HepG2 (cell line): ENCODE measurements around the gene TDG. TPM values are rescaled to one million over a fixed set of nuclear protein-coding genes. Genes with fewer than 3 reads are reported as not detected.

Experiments used
- BHLHE40 ChIP-seq: IDR thresholded peaks from 2 replicates; pipeline ENCODE4 v1.6.1; 2011; ENCODE audit warnings: low read length, improper control_type of control experiment
- EHMT2 ChIP-seq: fragments of 200-600 bp; sonication (generic); IDR thresholded peaks from 2 replicates; pipeline ENCODE4 v1.7.0; 2017; ENCODE audit warnings: antibody characterized with exemption, low read depth, low read length, borderline replicate concordance
- ELK4 ChIP-seq: sonication (generic); formaldehyde crosslinking; IDR thresholded peaks from 2 replicates; pipeline ENCODE4 v1.9.0; 2021; ENCODE audit warnings: missing genetic modification reagents, borderline replicate concordance
- GPN1 ChIP-seq: sonication (generic); formaldehyde crosslinking; IDR thresholded peaks from 2 replicates; pipeline ENCODE4 v1.5.1; 2020; ENCODE audit warnings: missing genetic modification reagents, borderline replicate concordance
- GZF1 ChIP-seq: sonication (generic); formaldehyde crosslinking; IDR thresholded peaks from 2 replicates; pipeline ENCODE4 v1.5.1; 2020; ENCODE audit warnings: mild to moderate bottlenecking, missing genetic modification reagents
- HMGXB3 ChIP-seq: sonication (generic); formaldehyde crosslinking; IDR thresholded peaks from 2 replicates; pipeline ENCODE4 v1.4.0; 2020; ENCODE audit warnings: missing genetic modification reagents, borderline replicate concordance
- KLF13 ChIP-seq: sonication (generic); formaldehyde crosslinking; IDR thresholded peaks from 2 replicates; pipeline ENCODE4 v1.4.0; 2020; ENCODE audit warnings: mild to moderate bottlenecking, missing genetic modification reagents
- MEIS1 ChIP-seq: sonication (generic); formaldehyde crosslinking; IDR thresholded peaks from 2 replicates; pipeline ENCODE4 v1.9.0; 2021; ENCODE audit warnings: mild to moderate bottlenecking, missing genetic modification reagents, moderate library complexity, borderline replicate concordance
- NKX3-1 ChIP-seq: sonication (generic); formaldehyde crosslinking; IDR thresholded peaks from 2 replicates; pipeline ENCODE4 v1.5.0; 2020; ENCODE audit warnings: missing genetic modification reagents
- PHF8 ChIP-seq: sonication (generic); formaldehyde crosslinking; IDR thresholded peaks from 2 replicates; pipeline ENCODE4 v1.5.0; 2020; ENCODE audit warnings: missing genetic modification reagents
- SIX1 ChIP-seq: sonication (generic); formaldehyde crosslinking; IDR thresholded peaks from 2 replicates; pipeline ENCODE4 v1.4.0; 2020; ENCODE audit warnings: missing genetic modification reagents, borderline replicate concordance
- SMAD1 ChIP-seq: sonication (generic); formaldehyde crosslinking; IDR thresholded peaks from 2 replicates; pipeline ENCODE4 v1.4.0; 2020; ENCODE audit warnings: missing genetic modification reagents, low read depth, mild to moderate bottlenecking, borderline replicate concordance
- SMYD3 ChIP-seq: sonication (generic); formaldehyde crosslinking; IDR thresholded peaks from 2 replicates; pipeline ENCODE4 v1.8.1; 2023; ENCODE audit warnings: mild to moderate bottlenecking, missing genetic modification reagents
- SP4 ChIP-seq: sonication (generic); formaldehyde crosslinking; IDR thresholded peaks from 2 replicates; pipeline ENCODE4 v1.8.1; 2023; ENCODE audit warnings: mild to moderate bottlenecking, missing genetic modification reagents
- TARDBP ChIP-seq: sonication (generic); formaldehyde crosslinking; IDR thresholded peaks from 2 replicates; pipeline ENCODE4 v1.8.0; 2022; ENCODE audit warnings: mild to moderate bottlenecking, missing genetic modification reagents
- ZFP1 ChIP-seq: IDR thresholded peaks from 2 replicates; pipeline ENCODE4 v1.6.1; 2016
- ZFP62 ChIP-seq: sonication (generic); formaldehyde crosslinking; IDR thresholded peaks from 2 replicates; pipeline ENCODE4 v1.4.0; 2020; ENCODE audit warnings: missing genetic modification reagents
- ZNF138 ChIP-seq: sonication (generic); formaldehyde crosslinking; IDR thresholded peaks from 2 replicates; pipeline ENCODE4 v1.5.0; 2020; ENCODE audit warnings: mild to moderate bottlenecking, low read depth, missing genetic modification reagents
- ZNF143 ChIP-seq: sonication (generic); formaldehyde crosslinking; IDR thresholded peaks from 2 replicates; pipeline ENCODE4 v1.4.0; 2020; ENCODE audit warnings: missing genetic modification reagents
- ZNF577 ChIP-seq: sonication (generic); formaldehyde crosslinking; IDR thresholded peaks from 2 replicates; pipeline ENCODE4 v1.4.0; 2020; ENCODE audit warnings: mild to moderate bottlenecking, low read depth, missing genetic modification reagents, borderline replicate concordance
- ZNF720 ChIP-seq: sonication (generic); formaldehyde crosslinking; IDR thresholded peaks from 2 replicates; pipeline ENCODE4 v1.4.0; 2020; ENCODE audit warnings: missing genetic modification reagents
- ZNF724P ChIP-seq: sonication (generic); formaldehyde crosslinking; IDR thresholded peaks from 2 replicates; pipeline ENCODE4 v1.8.0; 2022; ENCODE audit warnings: missing genetic modification reagents, borderline replicate concordance
- ZNF777 ChIP-seq: sonication (generic); formaldehyde crosslinking; IDR thresholded peaks from 2 replicates; pipeline ENCODE4 v1.4.0; 2020; ENCODE audit warnings: missing genetic modification reagents
- ZNF781 ChIP-seq: sonication (generic); formaldehyde crosslinking; IDR thresholded peaks from 2 replicates; pipeline ENCODE4 v1.5.1; 2020; ENCODE audit warnings: borderline replicate concordance, mild to moderate bottlenecking, missing genetic modification reagents; ENCODE audit errors: not compliant biosample characterization
- polyA plus RNA-seq, 8 experiments: library from polyadenylated mRNA; depleted of rRNA in 3 of 8; stranded (reverse) in 7 of 8; unstranded in 1 of 8; fragments of >200 nt; fragmentation: Illumina TruSeq in 4 of 8; extraction: Trizol in 4 of 8; gene quantifications; 2 replicates each; pipeline versions ENCODE4 v1.2.1 to v1.2.3, GENCODE V29; 2011 to 2016; ENCODE audit warnings: low read depth in 4 of 8, missing spikeins in 1 of 8, mixed read lengths in 1 of 8; ENCODE audit not compliant: insufficient read depth in 1 of 8
- total RNA-seq, 5 experiments: library from RNA; depleted of rRNA; stranded (reverse); fragments of >200 nt; fragmentation: Illumina TruSeq; extraction: Trizol; gene quantifications; 2 replicates each; pipeline ENCODE4 v1.2.3, GENCODE V29; 2016; ENCODE audit warnings: low read depth in 1 of 5

Gene TDG
- total and polyA plus RNA-seq, 2 of the 13 experiments (the other 11 are each of a cell fraction or from before 2014, with no cell fraction given) = 14.2 to 19.5 TPM

DNA sequence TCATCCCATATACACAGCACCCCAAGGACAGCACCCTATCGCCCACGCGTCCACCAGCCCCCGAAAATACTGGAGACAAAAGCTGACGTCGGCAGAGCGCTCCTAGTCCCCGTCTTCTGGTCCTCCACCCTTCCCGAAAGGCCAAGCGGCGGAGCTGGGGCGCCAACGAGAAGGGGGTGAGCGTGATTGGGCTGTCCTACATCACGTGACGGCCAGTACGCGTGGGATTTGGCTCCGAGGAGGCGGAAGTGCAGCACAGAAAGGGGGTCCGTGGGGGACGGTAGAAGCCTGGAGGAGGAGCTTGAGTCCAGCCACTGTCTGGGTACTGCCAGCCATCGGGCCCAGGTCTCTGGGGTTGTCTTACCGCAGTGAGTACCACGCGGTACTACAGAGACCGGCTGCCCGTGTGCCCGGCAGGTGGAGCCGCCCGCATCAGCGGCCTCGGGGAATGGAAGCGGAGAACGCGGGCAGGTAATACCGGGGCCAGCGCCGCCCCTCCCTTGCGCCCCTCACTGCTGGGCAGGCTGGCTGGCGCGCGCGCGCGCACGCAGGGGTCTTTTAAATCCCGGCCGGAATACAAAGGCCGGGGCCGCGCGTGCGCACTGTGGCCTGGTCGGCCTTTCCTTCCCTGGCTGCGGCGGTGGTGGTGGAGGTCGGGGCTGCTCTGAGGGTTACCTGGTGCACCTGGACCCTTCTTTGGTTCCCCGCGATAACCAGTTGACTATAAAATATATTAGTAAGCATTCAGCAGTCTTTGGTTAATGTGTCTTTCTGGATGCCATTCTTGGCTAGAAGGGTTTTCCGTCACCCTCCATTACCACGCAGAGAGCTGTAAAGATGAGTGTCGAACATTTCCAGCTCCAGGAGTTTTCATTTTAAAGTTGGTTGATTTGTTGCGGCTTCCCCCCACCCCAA lies at the start of gene TDG (continued):
- TF ChIP-seq HMGXB3 (CRISPR knock-in tag) = peak; percentile 85
- TF ChIP-seq TARDBP (CRISPR knock-in tag) = peak; percentile 66
- TF ChIP-seq ZNF138 (CRISPR knock-in tag) = peak; percentile 27; the same call in 1 of the 2 replicates
- no peak for TF ChIP-seq SMAD1 (CRISPR knock-in tag)
- no peak for TF ChIP-seq SIX1 (CRISPR knock-in tag)
- no peak for TF ChIP-seq ZNF577
- TF ChIP-seq SMYD3 = peak; percentile 60; the same call in 1 of the 2 replicates
- TF ChIP-seq ZFP1 = no peak; the same call in none of the 2 replicates
- TF ChIP-seq NKX3-1 (CRISPR knock-in tag) = no peak; the same call in 1 of the 2 replicates
- peak; percentile 91 for TF ChIP-seq BHLHE40
- TF ChIP-seq ZNF143 (CRISPR knock-in tag) = peak; percentile 88
- TF ChIP-seq GZF1 (CRISPR knock-in tag) = no peak
- TF ChIP-seq SP4 = peak; percentile 88
- TF ChIP-seq ZNF724P (CRISPR knock-in tag) = no peak
- no peak for TF ChIP-seq ELK4
- no peak for TF ChIP-seq EHMT2
- 0 out of 2 replicates have a peak, but pooled peaks have one; percentile 20 for TF ChIP-seq ZNF720
- TF ChIP-seq MEIS1 = no peak
- TF ChIP-seq KLF13 (CRISPR knock-in tag) = peak; percentile 67; the same call in 1 of the 2 replicates
- no peak for TF ChIP-seq ZFP62
- TF ChIP-seq PHF8 (CRISPR knock-in tag) = peak; percentile 99
- peak; percentile 22; the same call in 1 of the 2 replicates for TF ChIP-seq GPN1 (CRISPR knock-in tag)
- peak; percentile 55 for TF ChIP-seq ZNF777 (CRISPR knock-in tag)
- TF ChIP-seq ZNF781 = peak; percentile 15
